Parathyroid adenoma (tissue), 2 donors: ENCODE results near the gene RDM1.

Experiments
- H2AFZ ChIP-seq: fragments of 300-600 bp; sonication (generic); one replicate; pipeline ENCODE4 v1.7.0; 2017; ENCODE audit warnings: antibody characterized with exemption, mild to moderate bottlenecking
- H3K27ac ChIP-seq: fragments of 300-600 bp; sonication (generic); one replicate; pipeline ENCODE4 v1.7.0; 2017
- H3K27me3 ChIP-seq: fragments of 300-600 bp; sonication (generic); one replicate; pipeline ENCODE4 v1.7.0; 2017; ENCODE audit warnings: low read length; ENCODE audit not compliant: control insufficient read depth, insufficient read depth
- H3K36me3 ChIP-seq: fragments of 300-600 bp; sonication (generic); one replicate; pipeline ENCODE4 v1.7.0; 2017; ENCODE audit warnings: low read length; ENCODE audit not compliant: control insufficient read depth, insufficient read depth
- H3K4me1 ChIP-seq: fragments of 300-600 bp; sonication (generic); one replicate; pipeline ENCODE4 v1.7.0; 2017; ENCODE audit warnings: control low read depth
- H3K4me2 ChIP-seq: fragments of 300-600 bp; sonication (generic); one replicate; pipeline ENCODE4 v1.7.0; 2017; ENCODE audit warnings: low read length
- H3K4me3 ChIP-seq: fragments of 300-600 bp; sonication (generic); one replicate; pipeline ENCODE4 v1.7.0; 2017; ENCODE audit warnings: low read depth, low read length
- H3K79me2 ChIP-seq: fragments of 300-600 bp; sonication (generic); one replicate; pipeline ENCODE4 v1.7.0; 2017; ENCODE audit warnings: control low read depth
- H3K9ac ChIP-seq: fragments of 300-600 bp; sonication (generic); one replicate; pipeline ENCODE4 v1.7.0; 2017; ENCODE audit warnings: mild to moderate bottlenecking
- H3K9me3 ChIP-seq: fragments of 300-600 bp; sonication (generic); one replicate; pipeline ENCODE4 v1.7.0; 2017; ENCODE audit warnings: low read length; ENCODE audit not compliant: control insufficient read depth
- CTCF ChIP-seq: fragments of 300-600 bp; sonication (generic); IDR thresholded peaks from one replicate; pipeline ENCODE4 v1.7.0; 2017; ENCODE audit warnings: antibody characterized with exemption, mild to moderate bottlenecking
- donor health status: primary hyperparathyroidism.

The RDM1 gene

GRCh38 chr17:35972945-35973332 lies 42.4 kb upstream of the RDM1 start:
- H3K9me3 ChIP-seq, result no peaks in the 10 kb centered on the region
- no peak overlapping the region for H3K4me2 ChIP-seq
- no peak overlapping the region for H3K4me3 ChIP-seq
- no peaks in the 10 kb centered on the region for H3K79me2 ChIP-seq
- no peak for TF ChIP-seq CTCF
- H3K4me1 ChIP-seq, result peaks cover 2% of the 10 kb centered on the region
- H3K27ac ChIP-seq, result peak overlapping the region; percentile 8
- no peaks in the 10 kb centered on the region for H3K27me3 ChIP-seq
- no peaks in the 10 kb centered on the region for H3K36me3 ChIP-seq
- no peak overlapping the region for H2AFZ ChIP-seq
- no peak overlapping the region for H3K9ac ChIP-seq

- no peaks in the 10 kb centered on the region for H3K36me3 ChIP-seq
- no peak overlapping the region for H3K9ac ChIP-seq
- peak overlapping the region; percentile 8 for H3K27ac ChIP-seq
- TF ChIP-seq CTCF, result no peak
- no peak overlapping the region for H3K4me3 ChIP-seq
- no peak overlapping the region for H2AFZ ChIP-seq
- no peaks in the 10 kb centered on the region for H3K79me2 ChIP-seq
- peaks cover 2% of the 10 kb centered on the region for H3K4me1 ChIP-seq
- no peak overlapping the region for H3K4me2 ChIP-seq
- H3K9me3 ChIP-seq, result no peaks in the 10 kb centered on the region
- no peaks in the 10 kb centered on the region for H3K27me3 ChIP-seq
Measured at GRCh38 chr17:35972535-35972934, 42.0 kb upstream of the RDM1 start.

- no peak for TF ChIP-seq CTCF
- Histone ChIP-seq H2AFZ (no peak overlapping the region), H3K4me3 (no peak overlapping the region), H3K27me3 (no peaks in the 10 kb centered on the region), H3K36me3 (no peaks in the 10 kb centered on the region), H3K79me2 (no peaks in the 10 kb centered on the region), H3K27ac (no peak overlapping the region), H3K9ac (no peak overlapping the region), H3K9me3 (no peaks in the 10 kb centered on the region), H3K4me2 (no peak overlapping the region), H3K4me1 (peaks cover 2% of the 10 kb centered on the region)
Measured at GRCh38 chr17:35972066-35972465, 41.5 kb upstream of the RDM1 start.

GRCh38 chr17:35969558-35970380 lies 39.2 kb upstream of the RDM1 start:
- Histone ChIP-seq H3K27me3 (no peaks in the 10 kb centered on the region), H3K36me3 (no peaks in the 10 kb centered on the region), H3K27ac (no peak overlapping the region), H3K4me1 (no peaks in the 10 kb centered on the region), H3K4me2 (no peak overlapping the region), H3K9ac (no peak overlapping the region), H3K9me3 (no peaks in the 10 kb centered on the region), H3K79me2 (no peaks in the 10 kb centered on the region), H3K4me3 (no peak overlapping the region), H2AFZ (no peak overlapping the region)
- TF ChIP-seq CTCF, result peak; percentile 78

- H3K27ac ChIP-seq, result no peak overlapping the region
- H3K79me2 ChIP-seq, result no peaks in the 10 kb centered on the region
- no peak overlapping the region for H2AFZ ChIP-seq
- H3K4me2 ChIP-seq, result no peak overlapping the region
- H3K36me3 ChIP-seq, result no peaks in the 10 kb centered on the region
- H3K4me1 ChIP-seq, result no peaks in the 10 kb centered on the region
- no peaks in the 10 kb centered on the region for H3K27me3 ChIP-seq
- H3K9ac ChIP-seq, result no peak overlapping the region
- TF ChIP-seq CTCF, result no peak
- H3K9me3 ChIP-seq, result no peaks in the 10 kb centered on the region
- no peak overlapping the region for H3K4me3 ChIP-seq
Measured at GRCh38 chr17:35968520-35969054, 38.0 kb upstream of the RDM1 start.
